Activated CD4-positive, alpha-beta T cell treated with anti-CD3 and anti-CD28 coated beads, Interleukin-2, amount 10 ng/mL, durations not matched to agents 7 days and 5 days (primary cell): ENCODE measurements around the gene COMMD6. TPM values are rescaled to one million over a fixed set of nuclear protein-coding genes. Genes with fewer than 3 reads are reported as not detected.
A peak's percentile ranks its signal among the peaks of the same experiment; 100 is the strongest.
"Not testable (repeated sequence)": the region's sequence is repeated elsewhere in the genome, so short reads cannot be mapped to it uniquely, and the experiment has no call there.

ENCODE experiments used
- CTCF ChIA-PET: fragments of 350-600 bp; sonication (Branson Sonifier 250); formaldehyde crosslinking; loops from one replicate; lab custom pipeline; 2021; ENCODE audit warnings: antibody characterized with exemption; lab: Charles Lee
- POLR2A ChIA-PET: fragments of 350-600 bp; sonication (Branson Sonifier 250); formaldehyde crosslinking; loops from one replicate; lab custom pipeline; 2021; ENCODE audit warnings: antibody characterized with exemption; lab: Charles Lee
- DNase-seq: peaks from one replicate; pipeline ENCODE4 v3.0.0-alpha.2; 2020
- H3K27ac Mint-ChIP-seq: one replicate; pipeline ENCODE4 v1.8.0; 2021; ENCODE audit warnings: mild to moderate bottlenecking, moderate library complexity, mixed read lengths
- H3K27me3 Mint-ChIP-seq: one replicate; pipeline ENCODE4 v1.8.0; 2021; ENCODE audit warnings: mixed read lengths
- H3K36me3 Mint-ChIP-seq: one replicate; pipeline ENCODE4 v1.8.0; 2021; ENCODE audit warnings: low read depth, mixed read lengths
- H3K4me1 Mint-ChIP-seq: one replicate; pipeline ENCODE4 v1.8.0; 2021; ENCODE audit warnings: mixed read lengths
- H3K4me3 Mint-ChIP-seq: one replicate; pipeline ENCODE4 v1.8.0; 2021; ENCODE audit warnings: mild to moderate bottlenecking, moderate library complexity, mixed read lengths
- H3K9me3 Mint-ChIP-seq: one replicate; pipeline ENCODE4 v1.8.0; 2021; ENCODE audit warnings: mixed read lengths
- total RNA-seq, 2 experiments: library from RNA; stranded (reverse); gene quantifications; one replicate each; pipeline ENCODE4 v1.2.3, GENCODE V29; 2021

Gene COMMD6
- total RNA-seq, 2 experiments from 2014 or later: 135 TPM

DNA sequence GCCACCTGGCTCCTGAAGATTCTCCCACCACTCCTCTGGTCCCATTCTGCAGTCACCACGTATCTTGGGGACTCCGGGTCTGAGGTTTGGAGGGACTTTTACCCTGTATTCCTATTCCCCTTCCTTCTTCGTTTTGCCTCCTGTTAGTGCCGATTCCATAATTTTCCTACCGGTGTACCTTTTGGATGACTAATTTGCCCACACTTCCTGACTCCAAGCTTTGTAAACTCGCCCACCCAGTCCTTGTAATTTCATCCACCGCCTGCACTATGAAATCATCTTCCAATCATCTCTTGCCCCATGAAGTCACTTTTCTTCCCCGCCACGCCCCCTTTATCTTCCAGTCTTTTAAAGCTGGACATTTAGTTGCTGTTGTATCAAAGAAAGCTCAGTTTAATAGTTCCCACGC lies 12.5 kb upstream of the COMMD6 start:
- Mint-ChIP-seq H3K36me3 (peaks cover 24% of the 10 kb centered on the region), H3K4me1 (peaks cover 40% of the 10 kb centered on the region), H3K27me3 (no peaks in the 10 kb centered on the region), H3K27ac (peak overlapping the region; percentile 98), H3K9me3 (no peaks in the 10 kb centered on the region), H3K4me3 (peak overlapping the region; percentile 94)
- DNase-seq: no peak
- CTCF ChIA-PET: interaction anchor here (0.7 to 0.9 kb wide), 3 partner anchors 33 to 183 kb away, joined by 3 to 4 read pairs (median 4); no protein-coding TSS in a partner anchor
- POLR2A ChIA-PET: no interaction called here

DNA sequence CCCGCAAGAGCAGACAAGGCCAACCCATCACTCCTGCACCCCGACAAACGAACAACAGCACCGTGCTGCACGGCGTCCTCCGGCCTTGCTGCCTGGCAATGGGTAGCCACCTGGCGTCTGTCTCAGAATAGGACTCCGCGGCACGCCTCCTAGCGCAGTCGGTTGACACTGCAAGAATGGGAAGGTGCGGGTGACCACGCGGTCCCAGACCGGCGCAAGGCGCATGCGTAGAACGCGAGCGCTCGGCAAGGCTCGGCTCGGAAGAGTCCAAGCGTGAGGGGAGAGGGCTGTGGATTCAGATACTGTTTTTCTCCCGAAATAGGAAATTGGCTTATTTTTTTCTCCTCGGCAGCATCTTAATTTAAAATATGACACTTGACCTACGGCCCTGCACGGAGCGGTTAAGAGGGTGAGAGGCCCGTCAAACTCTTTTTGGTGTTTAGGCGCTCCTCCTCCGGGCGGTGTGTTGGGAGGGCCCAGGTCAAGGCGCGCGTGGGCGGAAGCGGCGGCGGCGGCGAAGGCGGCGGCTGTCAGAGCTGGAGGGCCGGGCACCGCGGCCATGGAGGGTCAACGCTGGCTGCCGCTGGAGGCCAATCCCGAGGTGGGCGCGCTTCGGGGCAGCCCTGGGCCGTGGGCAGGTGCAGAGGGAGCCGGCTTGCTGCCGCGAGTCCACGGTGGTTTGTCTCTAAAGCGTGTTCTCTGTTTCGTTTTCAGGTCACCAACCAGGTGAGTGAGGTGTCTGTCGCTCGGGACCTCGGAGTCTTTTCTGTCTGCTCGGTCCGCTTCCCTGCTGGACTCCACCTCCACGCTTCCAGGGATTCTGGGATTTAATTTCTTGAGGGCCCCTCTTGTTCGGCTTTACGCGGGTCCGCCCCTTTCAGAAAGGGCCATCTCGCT lies 11.9 kb upstream of the COMMD6 start, which contains the start of gene UCHL3:
Gene UCHL3, plus strand, starts transcription at position 530 of the 897 bp plus-strand sequence. Its CDS starts 30 bp downstream, at position 560.
- Mint-ChIP-seq H3K9me3 (no peaks in the 10 kb centered on the region), H3K27me3 (no peaks in the 10 kb centered on the region), H3K27ac (peak within 1 kb of the TSS; percentile 98), H3K4me1 (peaks cover 36% of the 10 kb centered on the region), H3K36me3 (peaks cover 17% of the 10 kb centered on the region), H3K4me3 (peak within 1 kb of the TSS; percentile 94)
- peak; percentile 97 for DNase-seq
- CTCF ChIA-PET: interaction anchor here (0.7 to 0.9 kb wide), 3 partner anchors 34 to 183 kb away, joined by 3 to 4 read pairs (median 4); no protein-coding TSS in a partner anchor
- POLR2A ChIA-PET: no interaction called here

DNA sequence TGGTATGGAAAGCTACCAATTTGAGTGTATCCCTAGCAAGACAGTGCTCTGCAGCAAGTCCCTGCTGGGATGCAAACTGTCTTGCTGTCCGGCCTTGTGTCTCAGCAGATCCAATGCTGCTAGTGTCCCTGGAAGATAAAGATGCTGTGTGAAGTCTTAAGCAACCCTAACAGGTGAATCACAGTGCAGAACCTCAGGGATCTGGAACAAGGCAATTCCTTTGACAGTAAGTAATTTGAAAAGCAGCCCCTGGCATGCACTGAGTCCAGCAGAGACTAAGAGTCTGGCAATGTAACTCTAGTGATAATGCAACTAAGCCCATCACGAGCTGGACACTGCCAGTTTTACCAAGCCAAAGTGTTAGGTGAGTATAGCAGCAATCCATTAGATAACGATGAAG lies 10.3 kb upstream of the COMMD6 start:
- no peak for DNase-seq
- H3K9me3 Mint-ChIP-seq: no peaks in the 10 kb centered on the region
- H3K36me3 Mint-ChIP-seq: peaks cover 3% of the 10 kb centered on the region
- H3K4me3 Mint-ChIP-seq: no peak overlapping the region
- peaks cover 25% of the 10 kb centered on the region for H3K4me1 Mint-ChIP-seq
- H3K27ac Mint-ChIP-seq: no peak overlapping the region
- POLR2A ChIA-PET: no interaction called here
- H3K27me3 Mint-ChIP-seq: no peaks in the 10 kb centered on the region
- CTCF ChIA-PET: interaction anchor here (0.5 to 1.5 kb wide), 3 partner anchors 9 to 25 kb away, joined by 3 to 5 read pairs (median 3); no protein-coding TSS in a partner anchor

DNA sequence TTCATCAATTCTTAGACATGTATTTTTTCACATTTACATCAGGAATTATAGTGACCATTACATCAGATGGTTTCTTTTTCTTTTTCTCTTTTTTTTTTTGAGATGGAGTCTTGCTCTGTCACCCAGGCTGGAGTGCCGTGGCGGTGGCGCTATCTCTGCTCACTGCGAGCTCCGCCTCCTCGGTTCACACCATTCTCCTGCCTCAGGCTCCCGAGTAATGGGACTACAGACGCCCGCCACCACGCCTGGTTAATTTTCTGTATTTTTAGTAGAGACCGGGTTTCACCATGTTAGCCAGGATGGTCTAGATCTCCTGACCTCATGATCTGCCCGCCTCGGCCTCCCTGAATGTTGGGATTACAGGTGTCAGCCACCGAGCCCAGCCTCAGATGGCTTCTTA lies 7.7 kb upstream of the COMMD6 start:
- CTCF ChIA-PET: interaction anchor here (0.6 to 0.8 kb wide), 2 partner anchors 12 to 45 kb away, joined by 4 read pairs; no protein-coding TSS in a partner anchor
- DNase-seq, POLR2A ChIA-PET, H3K4me3 Mint-ChIP-seq, H3K27me3 Mint-ChIP-seq, H3K27ac Mint-ChIP-seq, H3K36me3 Mint-ChIP-seq, H3K9me3 Mint-ChIP-seq: not testable (repeated sequence)
- peaks cover 12% of the 10 kb centered on the region for H3K4me1 Mint-ChIP-seq

DNA sequence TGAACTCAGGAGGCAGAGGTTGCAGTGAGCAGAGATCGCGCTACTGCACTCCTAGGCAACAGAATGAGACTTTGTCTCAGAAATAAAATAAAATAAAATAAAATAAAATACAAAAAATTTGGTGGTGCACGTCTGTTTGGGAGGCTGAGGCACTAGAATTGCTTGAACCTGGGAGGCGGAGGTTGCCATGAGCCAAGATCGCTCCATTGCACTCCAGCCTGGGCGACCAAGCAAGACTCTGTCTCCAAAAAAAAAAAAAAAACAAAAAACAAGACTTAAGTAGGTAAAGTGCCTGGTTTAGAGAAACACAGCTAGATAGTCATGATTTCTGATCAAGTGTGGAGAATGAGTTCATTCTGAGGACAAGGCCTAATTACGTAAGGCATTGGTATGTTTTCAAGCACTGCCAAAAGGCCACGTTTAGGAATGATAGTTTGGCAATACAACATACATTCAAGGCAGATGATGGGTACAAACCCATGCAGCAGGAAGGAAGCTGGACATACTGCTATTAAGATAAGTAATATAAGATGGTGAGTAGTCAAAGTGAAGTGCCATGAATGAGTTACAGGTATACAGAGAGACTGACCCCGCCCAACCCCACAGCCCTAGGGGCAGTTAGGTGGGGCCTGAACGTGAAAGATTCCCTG lies 7.2 kb upstream of the COMMD6 start:
- Mint-ChIP-seq H3K27me3 (no peaks in the 10 kb centered on the region), H3K4me1 (peaks cover 9% of the 10 kb centered on the region), H3K36me3 (no peaks in the 10 kb centered on the region), H3K27ac (no peak overlapping the region), H3K4me3 (no peak overlapping the region), H3K9me3 (no peaks in the 10 kb centered on the region)
- no peak for DNase-seq
- ChIA-PET POLR2A (no interaction called here), CTCF (interaction anchor here (0.6 to 0.8 kb wide), 2 partner anchors 11 to 46 kb away, joined by 4 read pairs; no protein-coding TSS in a partner anchor)

DNA sequence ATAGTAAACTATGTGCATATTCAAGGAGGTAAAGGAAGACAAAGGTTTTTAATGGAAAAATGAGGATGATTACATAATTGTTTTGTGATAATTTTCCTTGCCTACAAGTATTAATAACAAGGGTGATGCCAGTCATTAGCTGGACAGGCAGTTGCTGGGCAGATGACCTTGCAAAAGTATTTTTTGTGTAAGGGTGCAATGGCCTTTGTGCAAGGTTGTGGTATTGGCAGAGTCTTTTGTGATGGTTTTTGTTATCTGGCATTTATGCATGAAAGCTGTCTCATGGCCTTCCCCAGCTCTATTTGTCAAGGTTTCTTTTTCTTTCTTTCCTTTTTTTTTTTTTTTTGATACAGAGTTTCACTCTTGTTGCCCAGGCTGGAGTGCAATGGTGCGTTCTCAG lies 4.3 kb upstream of the COMMD6 start:
- ChIA-PET CTCF (interaction anchor here (1.8 kb wide), 1 partner anchor 10 kb away, joined by 4 read pairs; no protein-coding TSS in a partner anchor), POLR2A (no interaction called here)
- no peak overlapping the region for H3K4me3 Mint-ChIP-seq
- no peaks in the 10 kb centered on the region for H3K27me3 Mint-ChIP-seq
- no peak for DNase-seq
- no peaks in the 10 kb centered on the region for H3K36me3 Mint-ChIP-seq
- no peak overlapping the region for H3K27ac Mint-ChIP-seq
- no peaks in the 10 kb centered on the region for H3K9me3 Mint-ChIP-seq
- H3K4me1 Mint-ChIP-seq: peaks cover 17% of the 10 kb centered on the region

DNA sequence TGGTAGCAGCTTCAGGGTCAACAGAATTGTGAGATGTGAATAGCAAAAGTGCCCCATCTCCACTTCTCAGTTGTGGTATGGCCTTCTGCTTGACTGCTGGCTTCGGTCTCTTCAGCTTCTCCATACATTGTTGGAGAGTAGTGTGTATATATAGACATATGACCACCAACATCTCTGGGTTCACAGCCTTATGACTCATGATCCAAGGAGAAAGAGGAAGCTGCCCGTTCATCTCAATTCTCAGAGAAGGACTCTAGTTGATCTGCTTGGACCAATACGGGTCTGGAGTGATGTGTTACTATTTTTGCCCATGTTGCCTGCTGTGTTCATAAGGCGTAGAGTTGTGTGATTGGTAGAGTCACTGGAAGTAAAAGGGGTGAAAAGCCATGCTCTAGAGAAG lies 3.6 kb upstream of the COMMD6 start:
- H3K27me3 Mint-ChIP-seq: no peaks in the 10 kb centered on the region
- H3K4me3 Mint-ChIP-seq: no peak overlapping the region
- peaks cover 2% of the 10 kb centered on the region for H3K36me3 Mint-ChIP-seq
- peaks cover 24% of the 10 kb centered on the region for H3K4me1 Mint-ChIP-seq
- no peaks in the 10 kb centered on the region for H3K9me3 Mint-ChIP-seq
- CTCF ChIA-PET: interaction anchor here (0.6 to 1.8 kb wide), 3 partner anchors 10 to 37 kb away, joined by 3 to 6 read pairs (median 4); no protein-coding TSS in a partner anchor
- POLR2A ChIA-PET: no interaction called here
- DNase-seq: no peak
- H3K27ac Mint-ChIP-seq: no peak overlapping the region

DNA sequence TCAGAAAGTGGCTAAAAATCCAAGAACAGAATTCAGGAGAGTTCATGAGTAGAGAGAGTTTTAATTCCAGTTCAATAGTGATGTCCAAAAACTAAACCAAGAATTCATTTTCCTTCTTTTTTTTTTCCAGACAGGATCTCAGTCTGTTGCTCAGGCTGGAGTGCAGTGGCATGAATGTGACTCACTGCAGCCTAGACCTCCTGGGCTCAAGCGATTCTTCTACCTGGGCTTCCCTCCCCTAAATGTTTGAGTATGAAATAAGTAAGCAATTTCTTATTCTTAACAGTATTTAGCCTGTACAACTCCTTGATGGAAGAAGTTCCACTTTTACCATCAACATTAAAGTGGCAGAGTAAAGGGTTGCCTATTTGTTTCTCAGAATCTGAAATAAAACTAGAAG lies 3.8 kb downstream of the COMMD6 start:
- DNase-seq: no peak
- ChIA-PET CTCF (interaction anchor here (0.7 kb wide), 2 partner anchors 10 to 1385 kb away, joined by 3 to 6 read pairs; no protein-coding TSS in a partner anchor), POLR2A (no interaction called here)
- H3K4me3 Mint-ChIP-seq: no peak overlapping the region
- H3K27me3 Mint-ChIP-seq: no peaks in the 10 kb centered on the region
- H3K36me3 Mint-ChIP-seq: peaks cover 47% of the 10 kb centered on the region
- H3K27ac Mint-ChIP-seq: no peak overlapping the region
- peaks cover 64% of the 10 kb centered on the region for H3K4me1 Mint-ChIP-seq
- H3K9me3 Mint-ChIP-seq: no peaks in the 10 kb centered on the region

DNA sequence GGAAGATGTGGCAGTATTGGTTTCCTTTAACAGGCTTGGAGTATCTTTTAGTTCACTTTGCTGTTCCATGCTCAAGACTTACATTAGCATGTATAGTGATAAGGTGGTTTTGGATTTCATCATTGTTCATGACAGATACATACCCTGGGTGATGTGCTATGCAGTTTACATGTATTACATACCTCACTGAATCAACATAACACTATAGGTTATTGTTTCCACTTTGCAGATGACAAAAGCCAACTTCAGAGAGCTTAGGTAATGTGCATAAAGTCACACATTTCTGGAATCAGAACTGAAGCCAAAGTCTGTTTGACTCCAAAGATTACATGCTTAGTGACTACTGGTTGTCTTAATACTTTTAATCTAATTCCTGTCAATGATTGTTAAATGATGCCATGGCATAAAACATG lies 7.1 kb downstream of the COMMD6 start:
- Mint-ChIP-seq H3K27ac (peak overlapping the region; percentile 77), H3K27me3 (no peaks in the 10 kb centered on the region)

DNA sequence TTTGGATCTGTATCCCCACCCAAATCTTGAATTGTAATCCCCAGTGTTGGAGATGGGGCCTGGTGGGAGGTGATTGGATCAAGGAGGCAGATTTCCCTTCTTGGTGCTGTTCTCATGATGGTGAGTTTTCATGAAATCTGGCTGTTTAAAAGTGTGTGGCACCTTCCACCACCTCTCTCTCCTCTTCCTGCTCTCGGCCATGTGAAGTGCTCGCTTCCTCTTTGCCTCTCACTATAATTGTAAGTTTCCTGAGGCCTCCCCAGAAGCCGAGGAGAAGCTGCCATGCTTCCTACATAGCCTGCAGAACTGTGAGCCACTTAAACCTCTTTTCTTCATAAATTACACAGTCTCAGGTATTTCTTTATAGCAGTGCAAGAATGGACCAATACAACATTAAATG lies 15.7 kb downstream of the COMMD6 start:
- Mint-ChIP-seq H3K4me1 (no peaks in the 10 kb centered on the region), H3K27ac (no peak overlapping the region), H3K36me3 (peaks cover 15% of the 10 kb centered on the region), H3K4me3 (no peak overlapping the region), H3K9me3 (peaks cover 3% of the 10 kb centered on the region), H3K27me3 (no peaks in the 10 kb centered on the region)
- ChIA-PET CTCF (no interaction called here), POLR2A (no interaction called here)
- no peak for DNase-seq

More for the DNA sequence above, 7.1 kb downstream of the COMMD6 start:
- DNase-seq: no peak
- H3K36me3 Mint-ChIP-seq: peaks cover 54% of the 10 kb centered on the region
- ChIA-PET POLR2A (no interaction called here), CTCF (interaction anchor here (0.8 kb wide), 1 partner anchor 9 kb away, joined by 4 read pairs; no protein-coding TSS in a partner anchor)
- H3K9me3 Mint-ChIP-seq: no peaks in the 10 kb centered on the region
- H3K4me3 Mint-ChIP-seq: no peak overlapping the region
- H3K4me1 Mint-ChIP-seq: peaks cover 38% of the 10 kb centered on the region

DNA sequence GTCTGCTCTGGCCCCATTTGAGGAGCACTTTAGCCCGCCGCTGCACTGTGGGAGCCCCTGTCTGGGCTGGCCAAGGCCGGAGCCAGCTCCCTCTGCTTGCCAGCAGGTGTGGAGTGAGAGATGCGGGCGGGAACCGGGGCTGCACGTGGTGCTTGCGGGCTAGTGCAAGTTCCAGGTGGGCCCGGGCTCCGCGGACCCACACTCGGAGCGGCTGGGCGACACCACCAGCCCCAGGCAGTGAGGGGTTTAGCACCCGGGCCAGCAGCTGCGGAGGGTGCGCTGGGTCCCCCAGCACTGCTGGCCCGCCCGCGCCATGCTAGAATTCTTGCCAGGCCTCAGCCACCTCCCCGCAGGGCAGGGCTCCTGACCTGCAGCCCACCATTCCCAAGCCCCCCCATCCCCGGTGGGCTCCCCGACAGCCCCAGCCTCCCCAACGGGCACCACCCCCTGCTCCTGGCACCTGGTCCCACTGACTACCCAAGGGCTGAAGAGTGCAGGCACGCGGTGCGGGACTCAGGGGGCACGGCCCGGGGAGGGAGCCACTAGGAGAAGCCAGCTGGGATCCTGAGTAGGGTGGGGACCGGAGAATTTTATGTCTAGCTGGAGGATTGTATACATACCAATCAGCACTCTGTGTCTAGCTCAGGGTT lies 19.1 kb downstream of the COMMD6 start:
- H3K27ac Mint-ChIP-seq: no peak overlapping the region
- H3K27me3 Mint-ChIP-seq: peaks cover 4% of the 10 kb centered on the region
- H3K9me3 Mint-ChIP-seq: peaks cover 3% of the 10 kb centered on the region
- DNase-seq: no peak
- H3K36me3 Mint-ChIP-seq: no peaks in the 10 kb centered on the region
- no peak overlapping the region for H3K4me3 Mint-ChIP-seq
- CTCF ChIA-PET: interaction anchor here (0.8 kb wide), 1 partner anchor 25 kb away, joined by 3 read pairs; no protein-coding TSS in a partner anchor
- POLR2A ChIA-PET: interaction anchor here (0.6 kb wide), 1 partner anchor 1481 kb away, joined by 5 read pairs; no protein-coding TSS in a partner anchor
- no peaks in the 10 kb centered on the region for H3K4me1 Mint-ChIP-seq
